ENCODE data around the gene GAB1. TPM values are rescaled to one million over a fixed set of nuclear protein-coding genes. Genes with fewer than 3 reads are reported as not detected.

The GAB1 gene
- 71.1 TPM for total RNA-seq

DNA sequence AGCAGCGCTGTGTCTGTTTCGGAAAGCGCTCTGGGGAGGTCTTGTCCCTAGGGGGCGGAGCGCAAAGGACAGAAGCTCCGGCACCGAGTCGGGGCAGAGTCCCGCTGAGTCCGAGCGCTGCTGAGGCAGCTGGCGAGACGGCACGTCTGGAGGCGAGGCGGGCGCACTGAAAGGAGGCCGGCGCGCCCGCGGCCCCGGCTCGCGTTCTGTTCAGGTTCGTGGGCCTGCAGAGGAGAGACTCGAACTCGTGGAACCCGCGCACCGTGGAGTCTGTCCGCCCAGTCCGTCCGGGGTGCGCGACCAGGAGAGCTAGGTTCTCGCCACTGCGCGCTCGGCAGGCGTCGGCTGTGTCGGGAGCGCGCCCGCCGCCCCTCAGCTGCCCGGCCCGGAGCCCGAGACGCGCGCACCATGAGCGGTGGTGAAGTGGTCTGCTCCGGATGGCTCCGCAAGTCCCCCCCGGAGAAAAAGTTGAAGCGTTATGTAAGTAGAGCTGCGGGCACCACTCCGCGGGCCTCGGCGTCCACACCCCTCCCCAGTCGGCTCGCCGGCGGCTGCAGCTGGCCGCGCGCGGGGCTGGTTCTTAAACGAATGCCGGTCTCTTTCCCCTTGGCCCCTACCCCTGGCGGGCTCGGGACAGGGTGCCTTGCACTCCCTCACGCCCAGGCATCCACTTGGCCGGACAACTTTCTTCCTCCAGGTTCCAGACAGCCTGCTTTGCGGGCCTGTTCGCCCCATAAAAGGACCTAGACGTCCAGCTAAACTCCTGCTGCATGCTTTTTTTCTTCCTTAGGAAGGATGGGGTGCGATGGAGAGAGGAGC, at the start of gene GAB1:
Gene GAB1 (plus strand): TSS at position 96 of the 819 bp plus-strand sequence. CDS start 313 bp downstream, at position 409.

DNA sequence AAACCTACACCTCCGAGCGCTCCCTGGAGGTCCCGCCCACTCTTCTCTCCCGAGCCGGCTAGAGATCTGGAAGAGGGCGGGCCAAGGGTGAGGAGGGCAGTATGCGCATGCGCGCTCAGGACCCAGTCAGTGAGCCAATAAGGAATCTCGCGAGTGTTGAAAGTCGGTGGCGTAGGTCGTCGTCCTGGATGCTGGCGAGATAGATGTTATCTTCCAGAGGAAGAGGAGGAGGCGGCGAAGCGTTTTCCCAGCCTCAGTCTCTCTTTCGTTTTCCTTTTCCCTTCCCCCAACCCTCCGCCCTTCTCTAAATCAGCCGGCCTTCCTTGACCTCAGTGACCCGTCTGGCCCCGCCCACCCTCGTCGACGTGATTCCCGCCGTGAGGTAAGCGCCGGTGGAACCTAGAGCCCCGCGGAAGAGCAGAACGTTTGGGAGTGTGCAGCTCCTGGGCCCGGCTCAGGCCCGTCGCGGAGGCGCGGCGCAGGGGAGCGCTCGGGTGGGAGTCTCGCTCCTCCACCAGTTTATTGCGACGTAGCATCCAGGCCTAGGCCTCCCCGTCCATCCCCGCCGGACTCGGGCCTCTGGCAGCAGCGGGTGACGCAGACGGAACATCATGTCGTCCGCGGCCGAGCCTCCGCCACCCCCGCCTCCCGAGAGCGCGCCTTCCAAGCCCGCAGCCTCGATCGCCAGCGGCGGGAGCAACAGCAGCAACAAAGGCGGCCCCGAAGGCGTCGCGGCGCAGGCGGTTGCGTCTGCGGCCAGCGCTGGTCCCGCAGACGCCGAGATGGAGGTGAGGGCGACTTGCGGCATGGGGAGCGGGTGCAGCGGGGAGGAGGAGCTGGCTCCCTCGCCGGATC, 176.9 kb downstream of the GAB1 start, which contains the start of gene SMARCA5:
Gene SMARCA5 (plus strand): TSS at position 389 of the 855 bp plus-strand sequence. CDS start 223 bp downstream, at position 612.

Other genes starting within 250 kb of the GAB1 start
- 36.1 TPM for gene USP38, start 152.0 kb upstream of the GAB1 start, total RNA-seq
- gene SMARCA5, start 176.8 kb downstream of the GAB1 start, total RNA-seq = 94.2 TPM

All from camera-type eye (tissue), 1 donor.